ENCODE results near the gene IQSEC3.

- TF ChIP-seq EZH2phosphoT487 (IDR thresholded peaks at IDR 0.05; ENCODE audit: borderline replicate concordance, low read depth, low read length) = no peak
- no peak for TF ChIP-seq CTCF (conservative IDR thresholded peaks at IDR 0.05; ENCODE audit: low read length)
These were observed 124.3 kb downstream of the IQSEC3 start for GRCh38 chr12:190881-191280.

Data from OCI-LY7 (cell line).